Vagina (tissue), 2 donors: ENCODE data around the gene ZDHHC13.

Source experiments
- CTCF ChIP-seq, 3 experiments: fragments of 450-650 bp in 2 of 3; fragments of 200-600 bp in 1 of 3; sonication (generic) in 1 of 3; IDR thresholded peaks; one replicate each; pipeline ENCODE4 v1.5.1; 2017 to 2019; ENCODE audit warnings: antibody characterized with exemption in 3 of 3, mild to moderate bottlenecking in 2 of 3, moderate library complexity in 2 of 3
- POLR2A ChIP-seq, 2 donors: fragments of 450-650 bp; IDR thresholded peaks; one replicate each; pipeline ENCODE4 v1.6.1; 2017; ENCODE audit warnings: antibody characterized with exemption in 2 of 2, mild to moderate bottlenecking in 2 of 2, moderate library complexity in 2 of 2

- TF ChIP-seq CTCF (IDR thresholded peaks at IDR 0.05) (no peak), POLR2A (IDR thresholded peaks at IDR 0.05) (no peak)
These were observed 23.0 kb upstream of the ZDHHC13 start for GRCh38 chr11:19093976-19094375.
